ENCODE measurements around the gene STOML1.

Gene STOML1

DNA sequence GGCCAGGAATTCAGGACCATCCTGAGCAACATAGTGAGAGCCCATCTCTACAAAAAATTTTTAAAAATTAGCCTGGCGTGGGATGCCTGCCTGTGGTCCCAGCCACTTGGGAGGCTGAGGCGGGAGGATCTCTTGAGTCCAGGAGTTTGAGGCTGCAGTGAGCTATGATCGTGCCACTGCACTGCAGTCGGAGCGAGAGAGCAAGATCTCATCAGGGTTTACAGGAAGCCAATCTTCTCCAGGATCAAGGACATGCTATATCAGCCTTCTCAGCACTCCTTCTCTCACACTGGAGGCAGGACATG, 451 bp upstream of the STOML1 start:
- DNase-seq (ENCODE audit: insufficient read length), result no peak
- no peak for FAIRE-seq

DNA sequence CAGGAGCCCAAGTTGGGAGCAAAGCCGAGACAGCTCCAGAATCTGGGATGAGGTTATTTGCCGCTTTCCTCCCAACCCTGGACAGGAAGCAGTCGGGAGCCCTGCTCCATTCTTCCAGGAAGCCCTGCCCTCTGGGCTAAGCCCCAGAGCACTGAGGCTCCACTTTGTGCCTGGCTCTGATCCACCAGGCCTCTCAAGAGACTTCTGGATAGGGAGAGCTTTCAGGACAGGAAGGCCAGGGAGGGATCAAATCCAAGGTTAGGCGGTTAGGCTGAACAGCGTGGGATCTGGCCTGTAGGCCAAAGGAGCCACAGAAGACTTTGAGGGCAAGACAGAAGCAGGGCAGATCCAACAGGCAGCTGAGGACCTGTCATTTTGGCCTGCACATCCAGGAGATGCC, 835 bp downstream of the STOML1 start:
- no peak for TF ChIP-seq POLR2AphosphoS5 (IDR thresholded peaks at IDR 0.05; ENCODE audit: low read depth, low read length)
- no peak for TF ChIP-seq POLR2A (IDR thresholded peaks at IDR 0.05; ENCODE audit: low read depth, low read length)
- no peak for TF ChIP-seq TAF1 (IDR thresholded peaks at IDR 0.05; ENCODE audit: borderline replicate concordance, low read depth, low read length)
- FAIRE-seq (no peak), DNase-seq (ENCODE audit: insufficient read length) (no peak)

More for the DNA sequence above, 451 bp upstream of the STOML1 start:
- TF ChIP-seq POLR2A (IDR thresholded peaks at IDR 0.05; ENCODE audit: low read depth, low read length) (no peak), POLR2AphosphoS5 (IDR thresholded peaks at IDR 0.05; ENCODE audit: low read depth, low read length) (no peak), TAF1 (IDR thresholded peaks at IDR 0.05; ENCODE audit: borderline replicate concordance, low read depth, low read length) (no peak)

DNA sequence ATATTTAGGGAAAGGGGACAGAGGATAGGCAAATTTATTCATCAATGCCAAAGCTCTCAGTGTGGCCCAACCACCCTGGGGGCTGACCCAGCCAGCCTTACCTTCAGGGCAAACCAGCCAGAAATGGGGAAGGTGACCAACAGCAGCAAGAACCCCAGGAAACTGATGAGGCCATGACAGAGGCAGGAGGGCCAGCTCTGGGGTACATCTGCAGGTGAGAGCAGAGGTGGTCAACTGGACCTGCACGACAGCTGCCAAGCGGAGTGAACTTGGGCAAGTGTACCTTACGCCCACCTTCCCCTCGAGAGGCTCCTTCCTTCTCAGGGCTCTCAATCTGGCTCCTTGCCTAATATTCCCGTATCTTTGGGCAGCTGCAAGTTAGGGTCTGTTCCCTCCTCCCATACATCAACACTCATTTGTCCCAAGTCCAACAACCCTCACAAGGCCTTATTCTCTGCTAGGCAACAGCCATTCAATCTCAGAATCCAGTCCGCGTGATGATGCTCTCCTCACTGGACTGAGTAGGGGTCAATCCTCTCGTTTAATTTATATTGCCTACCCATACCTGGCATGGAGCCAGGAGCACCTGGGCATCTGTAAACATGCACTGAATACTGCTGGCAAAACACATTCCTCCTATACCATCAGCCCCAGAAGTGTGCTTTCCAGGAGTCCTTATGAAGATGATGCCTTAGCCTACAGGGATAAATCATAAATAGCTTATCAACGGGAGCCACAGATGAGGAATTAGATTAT, 1.7 kb downstream of the STOML1 start:
- no peak for TF ChIP-seq POLR2AphosphoS5 (IDR thresholded peaks at IDR 0.05; ENCODE audit: low read depth, low read length)
- no peak for TF ChIP-seq TAF1 (IDR thresholded peaks at IDR 0.05; ENCODE audit: borderline replicate concordance, low read depth, low read length)
- TF ChIP-seq POLR2A (IDR thresholded peaks at IDR 0.05; ENCODE audit: low read depth, low read length), result no peak
- FAIRE-seq (no peak), DNase-seq (ENCODE audit: insufficient read length) (no peak)

DNA sequence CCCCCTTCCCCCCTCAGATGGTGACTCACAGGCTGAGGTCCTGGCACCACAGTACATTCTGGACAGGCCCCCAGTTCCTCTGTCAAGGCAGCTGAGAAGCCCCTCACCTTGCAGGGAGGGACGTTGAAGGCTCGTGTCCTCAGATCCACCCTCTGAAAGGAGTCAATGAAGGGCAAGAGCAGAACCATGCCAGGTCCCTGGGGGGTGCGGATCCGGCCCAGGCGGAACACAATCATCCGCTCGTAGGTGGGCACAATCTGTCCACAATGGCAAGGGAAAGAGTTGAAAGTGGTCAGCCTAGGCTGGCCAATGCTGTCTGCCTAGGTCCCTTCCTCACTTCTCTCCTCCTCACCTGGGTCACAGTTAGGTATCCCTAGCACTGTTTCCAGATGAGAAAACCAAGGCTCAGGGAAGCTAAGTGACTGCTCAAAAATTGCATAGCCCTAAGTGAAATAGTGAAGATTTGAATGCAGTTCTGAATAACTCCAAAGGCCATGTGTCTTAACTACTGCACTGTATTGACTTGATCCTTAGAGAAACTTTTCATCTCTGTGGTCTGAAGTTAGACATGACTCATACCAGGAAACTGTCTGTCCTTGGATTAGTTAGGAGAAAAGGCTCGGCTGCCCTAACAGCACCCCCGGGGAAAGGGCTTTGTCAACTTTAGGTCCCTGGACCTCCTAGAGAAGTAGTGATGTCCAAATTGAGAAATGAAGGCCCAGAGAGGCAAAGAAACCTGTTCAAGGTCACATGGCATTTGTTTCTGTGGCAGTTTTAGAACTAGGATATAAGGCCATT, 2.9 kb downstream of the STOML1 start:
- DNase-seq (ENCODE audit: insufficient read length) (no peak), FAIRE-seq (no peak)
- TF ChIP-seq TAF1 (IDR thresholded peaks at IDR 0.05; ENCODE audit: borderline replicate concordance, low read depth, low read length) (no peak), POLR2A (IDR thresholded peaks at IDR 0.05; ENCODE audit: low read depth, low read length) (no peak), POLR2AphosphoS5 (IDR thresholded peaks at IDR 0.05; ENCODE audit: low read depth, low read length) (no peak)

DNA sequence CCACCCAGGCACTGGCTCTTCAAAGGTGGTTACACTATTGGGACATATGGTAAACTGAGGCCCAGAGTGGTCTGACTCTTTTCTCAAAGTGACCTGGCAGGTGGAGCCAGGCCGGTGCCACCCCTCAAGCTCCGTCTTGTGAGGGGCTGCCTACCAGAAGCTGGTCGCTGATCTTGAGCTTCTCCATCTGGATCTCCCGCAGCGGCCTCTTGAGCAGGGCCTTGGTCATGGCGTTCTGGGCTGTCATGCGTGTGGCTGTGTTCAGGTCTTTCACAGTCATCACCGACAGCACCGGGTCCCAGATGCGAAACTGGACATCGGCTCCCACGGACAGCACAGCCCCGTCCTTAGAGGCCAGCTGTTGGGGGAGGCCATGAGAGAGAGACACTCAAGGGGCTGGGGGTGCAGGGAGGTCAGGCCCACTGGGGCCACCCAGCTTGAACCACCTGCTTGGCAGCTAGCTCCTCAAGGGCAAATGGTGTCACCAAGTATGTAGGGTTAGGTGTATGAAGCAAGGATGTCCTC, 3.6 kb downstream of the STOML1 start:
- DNase-seq (ENCODE audit: insufficient read length), result no peak
- no peak for TF ChIP-seq POLR2A (IDR thresholded peaks at IDR 0.05; ENCODE audit: low read depth, low read length)
- no peak for TF ChIP-seq TAF1 (IDR thresholded peaks at IDR 0.05; ENCODE audit: borderline replicate concordance, low read depth, low read length)
- no peak for TF ChIP-seq POLR2AphosphoS5 (IDR thresholded peaks at IDR 0.05; ENCODE audit: low read depth, low read length)
- no peak for FAIRE-seq

DNA sequence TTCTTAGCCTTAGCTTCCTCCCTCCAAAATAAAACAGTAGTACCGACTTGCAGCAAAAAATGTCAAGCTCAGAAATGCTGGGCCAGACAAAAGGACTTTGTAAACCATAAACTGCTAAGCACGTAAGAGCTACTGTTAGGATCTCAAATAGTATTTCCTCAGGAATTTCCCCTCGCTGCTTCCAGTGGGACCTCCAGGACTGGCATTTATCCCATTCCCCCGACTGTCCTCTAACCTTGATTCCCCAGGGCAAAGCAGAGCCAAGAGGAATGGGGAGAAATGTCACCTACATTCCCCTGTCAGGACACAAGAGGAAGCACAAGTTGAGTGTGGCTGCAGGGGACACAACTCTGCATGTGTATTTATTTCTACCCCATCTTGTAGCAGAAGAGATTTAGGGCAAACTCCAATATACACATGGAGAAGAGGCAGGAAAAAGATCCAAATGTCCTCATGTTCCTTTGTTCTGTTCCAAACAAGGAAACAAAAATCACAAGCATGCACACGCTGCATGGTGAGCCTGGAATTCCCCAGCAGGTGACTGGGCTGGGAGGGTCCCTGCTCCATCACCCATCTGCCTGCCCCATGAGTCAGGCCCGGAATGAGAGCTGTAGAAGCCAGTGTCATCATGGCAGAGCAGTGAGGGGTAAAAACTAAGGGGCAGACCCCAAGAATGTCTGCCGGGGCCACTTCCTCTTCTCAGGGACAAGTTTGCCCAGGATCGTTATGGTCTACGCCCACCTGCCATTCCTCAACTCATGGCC, 4.2 kb downstream of the STOML1 start:
- TF ChIP-seq TAF1 (IDR thresholded peaks at IDR 0.05; ENCODE audit: borderline replicate concordance, low read depth, low read length) (peak; percentile 21; the same call in 1 of the 2 replicates), POLR2A (IDR thresholded peaks at IDR 0.05; ENCODE audit: low read depth, low read length) (peak; percentile 44; the same call in 1 of the 2 replicates), POLR2AphosphoS5 (IDR thresholded peaks at IDR 0.05; ENCODE audit: low read depth, low read length) (peak; percentile 44; the same call in 1 of the 2 replicates)
- DNase-seq (ENCODE audit: insufficient read length), result no peak
- peak; percentile 89 for FAIRE-seq

DNA sequence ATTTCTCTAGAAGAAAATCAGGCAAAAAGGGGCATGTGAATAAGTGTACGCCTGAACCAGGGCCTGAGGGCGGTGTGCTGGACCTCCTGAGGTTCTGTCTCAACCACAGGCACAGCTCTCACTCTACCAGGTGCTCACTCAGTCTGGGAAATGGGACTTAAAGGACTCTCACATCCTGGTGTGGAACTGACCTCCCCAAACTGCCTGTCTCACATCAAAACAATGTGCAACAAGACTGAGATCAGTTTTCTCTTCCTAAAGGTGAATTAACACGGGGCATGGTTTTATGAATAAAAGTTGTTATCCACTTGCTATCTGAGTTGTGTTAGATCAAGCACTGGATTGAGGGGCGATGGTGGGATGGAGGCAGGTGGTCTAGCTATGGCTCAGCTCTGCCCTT, 4.8 kb downstream of the STOML1 start:
- TF ChIP-seq POLR2A (IDR thresholded peaks at IDR 0.05; ENCODE audit: low read depth, low read length) (no peak), TAF1 (IDR thresholded peaks at IDR 0.05; ENCODE audit: borderline replicate concordance, low read depth, low read length) (no peak)
- DNase-seq (ENCODE audit: insufficient read length) (no peak), FAIRE-seq (peak; percentile 77)

DNA sequence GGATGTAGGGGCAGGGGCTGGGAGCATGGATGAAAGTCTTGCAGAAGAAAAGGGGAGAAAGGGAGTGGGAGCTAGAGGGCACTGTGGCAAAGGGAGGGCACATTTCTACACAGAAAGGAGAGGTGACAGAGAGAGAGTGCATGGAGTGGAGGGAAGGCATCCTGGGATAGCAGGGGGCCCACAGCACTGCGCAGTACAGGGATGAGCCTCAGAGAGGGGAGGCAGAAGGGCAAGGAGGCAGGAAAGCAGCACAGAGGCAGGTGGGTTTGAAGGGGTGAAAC, 5.4 kb downstream of the STOML1 start:
- FAIRE-seq (peak; percentile 36), DNase-seq (ENCODE audit: insufficient read length) (no peak)
- TF ChIP-seq TAF1 (IDR thresholded peaks at IDR 0.05; ENCODE audit: borderline replicate concordance, low read depth, low read length) (no peak), POLR2A (IDR thresholded peaks at IDR 0.05; ENCODE audit: low read depth, low read length) (no peak), POLR2AphosphoS5 (IDR thresholded peaks at IDR 0.05; ENCODE audit: low read depth, low read length) (no peak)

DNA sequence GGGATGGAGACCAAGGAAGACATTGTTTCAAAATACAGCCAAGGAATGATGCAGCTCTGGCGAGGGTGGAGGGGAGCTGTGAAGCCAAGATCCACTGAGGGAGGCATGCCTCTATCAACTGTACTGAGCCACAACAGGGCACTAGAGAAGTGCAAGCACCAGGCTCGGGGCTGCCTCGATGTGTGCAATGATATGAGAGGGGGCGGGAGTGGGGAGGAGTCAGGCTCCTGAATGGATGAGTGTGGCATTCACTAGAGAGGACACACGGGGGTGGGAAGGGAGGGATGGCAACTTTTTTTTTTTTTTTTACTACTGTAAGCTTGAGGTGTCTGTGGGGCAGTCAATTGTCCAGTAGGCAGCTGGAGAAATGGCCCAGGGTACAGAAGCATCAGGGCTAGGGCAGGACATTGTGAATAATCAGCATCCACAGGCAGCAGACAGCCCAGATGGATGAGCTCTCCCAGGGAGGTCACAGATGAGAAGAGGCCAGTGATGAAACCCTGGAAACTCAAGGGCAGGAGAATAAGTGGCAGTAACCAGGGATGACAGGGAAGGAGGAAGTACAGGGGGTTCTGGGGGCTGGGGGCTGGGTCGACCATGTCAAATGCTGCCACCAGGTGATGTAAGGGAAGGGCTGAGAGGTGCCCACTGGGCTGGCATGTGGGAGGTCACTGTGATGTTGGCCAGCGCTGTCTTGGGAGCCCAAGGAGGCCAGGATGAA, 5.9 kb downstream of the STOML1 start:
- DNase-seq (ENCODE audit: insufficient read length), result no peak
- no peak for FAIRE-seq
- TF ChIP-seq POLR2A (IDR thresholded peaks at IDR 0.05; ENCODE audit: low read depth, low read length), result no peak
- TF ChIP-seq TAF1 (IDR thresholded peaks at IDR 0.05; ENCODE audit: borderline replicate concordance, low read depth, low read length), result no peak
- no peak for TF ChIP-seq POLR2AphosphoS5 (IDR thresholded peaks at IDR 0.05; ENCODE audit: low read depth, low read length)

DNA sequence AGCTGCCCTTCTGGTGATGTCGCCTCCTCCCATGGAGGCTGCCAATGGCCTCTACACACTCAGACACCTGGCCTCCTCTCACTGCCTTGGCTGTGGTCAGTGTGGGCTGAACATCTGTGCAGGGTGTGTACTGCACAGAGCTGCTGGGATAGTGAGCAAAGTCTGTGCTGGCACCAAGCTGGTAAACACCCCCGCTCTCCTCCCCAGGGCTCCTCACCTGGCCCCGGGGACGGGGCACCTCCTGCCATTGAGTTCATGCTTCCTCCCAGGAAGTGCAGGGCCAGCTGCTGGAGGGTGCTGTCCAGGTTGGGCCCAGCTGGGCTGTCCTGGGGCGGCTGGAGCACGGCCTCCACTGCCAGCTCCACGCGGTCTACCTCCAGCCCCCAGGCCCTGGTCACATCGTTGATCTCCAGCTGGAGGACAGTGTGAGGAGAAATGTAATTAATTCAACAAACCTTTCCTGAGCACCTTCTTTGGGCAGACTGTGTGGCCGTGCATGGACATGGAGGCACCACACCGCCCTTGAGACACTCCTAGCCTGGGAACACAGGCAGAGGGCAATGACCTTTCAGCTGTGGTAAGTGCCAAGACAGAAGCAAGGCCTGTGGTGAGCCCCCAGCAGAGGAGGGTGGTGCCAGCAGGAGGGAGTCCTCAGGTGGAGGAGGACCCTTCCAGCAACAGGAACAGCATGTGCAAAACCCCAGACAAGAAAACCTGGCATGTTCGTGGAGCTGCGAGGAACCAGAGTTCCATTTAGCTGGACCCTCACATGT, 6.8 kb downstream of the STOML1 start:
- TF ChIP-seq POLR2A (IDR thresholded peaks at IDR 0.05; ENCODE audit: low read depth, low read length) (no peak), POLR2AphosphoS5 (IDR thresholded peaks at IDR 0.05; ENCODE audit: low read depth, low read length) (no peak), TAF1 (IDR thresholded peaks at IDR 0.05; ENCODE audit: borderline replicate concordance, low read depth, low read length) (no peak)
- no peak for FAIRE-seq
- DNase-seq (ENCODE audit: insufficient read length), result no peak

Measured in GM12892 (cell line).